GM23248 (cell line): ENCODE data around the gene IBSP.

ENCODE experiments used
- EZH2 ChIP-seq: fragments of 200-600 bp; sonication (generic); IDR thresholded peaks from 2 replicates; pipeline ENCODE4 v1.6.1; 2018; ENCODE audit warnings: antibody characterized with exemption, mild to moderate bottlenecking; ENCODE audit not compliant: insufficient read depth, poor library complexity, severe bottlenecking
- EZH2phosphoT487 ChIP-seq: fragments of 200-600 bp; sonication (generic); IDR thresholded peaks from 2 replicates; pipeline ENCODE4 v1.6.1; 2018; ENCODE audit warnings: antibody characterized with exemption, moderate library complexity, mild to moderate bottlenecking, low read depth; ENCODE audit not compliant: insufficient read depth

GRCh38 chr4:87762311-87762710 is 37.0 kb upstream of the IBSP start:
- no peak for TF ChIP-seq EZH2
- TF ChIP-seq EZH2phosphoT487, result no peak
